SK-N-SH (cell line): ENCODE results near the gene BTK.

Experiments used
- CTCF ChIP-seq: fragments of 200-600 bp; sonication (generic); IDR thresholded peaks from 2 replicates; pipeline ENCODE4 v1.6.1; 2017; ENCODE audit warnings: antibody characterized with exemption, mild to moderate bottlenecking, moderate library complexity
- EZH2phosphoT487 ChIP-seq: fragments of 200-600 bp; sonication (generic); IDR thresholded peaks from 2 replicates; pipeline ENCODE4 v1.6.1; 2017; ENCODE audit warnings: low read depth, mixed run types, mild to moderate bottlenecking, antibody characterized with exemption, moderate library complexity, borderline replicate concordance
- GABPA ChIP-seq: IDR thresholded peaks from 2 replicates; pipeline ENCODE4 v1.4.0; 2012; ENCODE audit warnings: low read depth, mild to moderate bottlenecking
- POLR2AphosphoS5 ChIP-seq: IDR thresholded peaks from 2 replicates; pipeline ENCODE4 v1.6.1; 2012; ENCODE audit warnings: low read depth, low read length
- RXRA ChIP-seq: IDR thresholded peaks from 2 replicates; pipeline ENCODE4 v1.4.0; 2012; ENCODE audit warnings: low read depth, mild to moderate bottlenecking, borderline replicate concordance
- TF ChIP-seq, protein P1 (sequence below): fragments of 150-350 bp; IDR thresholded peaks from 2 replicates; pipeline ENCODE4 v1.6.1; 2016; ENCODE audit warnings: mild to moderate bottlenecking, low read depth, low read length

- no peak for TF ChIP-seq GABPA
- TF ChIP-seq CTCF, result peak; percentile 4; the same call in 1 of the 2 replicates
- no peak for TF ChIP-seq EZH2phosphoT487
- TF ChIP-seq, protein P1, sequence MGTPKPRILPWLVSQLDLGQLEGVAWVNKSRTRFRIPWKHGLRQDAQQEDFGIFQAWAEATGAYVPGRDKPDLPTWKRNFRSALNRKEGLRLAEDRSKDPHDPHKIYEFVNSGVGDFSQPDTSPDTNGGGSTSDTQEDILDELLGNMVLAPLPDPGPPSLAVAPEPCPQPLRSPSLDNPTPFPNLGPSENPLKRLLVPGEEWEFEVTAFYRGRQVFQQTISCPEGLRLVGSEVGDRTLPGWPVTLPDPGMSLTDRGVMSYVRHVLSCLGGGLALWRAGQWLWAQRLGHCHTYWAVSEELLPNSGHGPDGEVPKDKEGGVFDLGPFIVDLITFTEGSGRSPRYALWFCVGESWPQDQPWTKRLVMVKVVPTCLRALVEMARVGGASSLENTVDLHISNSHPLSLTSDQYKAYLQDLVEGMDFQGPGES, result no peak
- TF ChIP-seq RXRA, result no peak
- no peak for TF ChIP-seq POLR2AphosphoS5
Measured at GRCh38 chrX:101408532-101408841, 22.5 kb upstream of the BTK start.
